ENCODE measurements around the gene FGFRL1. TPM values are rescaled to one million over a fixed set of nuclear protein-coding genes. Genes with fewer than 3 reads are reported as not detected.
"Not testable (repeated sequence)": the region's sequence is repeated elsewhere in the genome, so short reads cannot be mapped to it uniquely, and the experiment has no call there.

FGFRL1 gene
- total and polyA plus RNA-seq, 2 donors, result 5.7 to 25.7 TPM

DNA sequence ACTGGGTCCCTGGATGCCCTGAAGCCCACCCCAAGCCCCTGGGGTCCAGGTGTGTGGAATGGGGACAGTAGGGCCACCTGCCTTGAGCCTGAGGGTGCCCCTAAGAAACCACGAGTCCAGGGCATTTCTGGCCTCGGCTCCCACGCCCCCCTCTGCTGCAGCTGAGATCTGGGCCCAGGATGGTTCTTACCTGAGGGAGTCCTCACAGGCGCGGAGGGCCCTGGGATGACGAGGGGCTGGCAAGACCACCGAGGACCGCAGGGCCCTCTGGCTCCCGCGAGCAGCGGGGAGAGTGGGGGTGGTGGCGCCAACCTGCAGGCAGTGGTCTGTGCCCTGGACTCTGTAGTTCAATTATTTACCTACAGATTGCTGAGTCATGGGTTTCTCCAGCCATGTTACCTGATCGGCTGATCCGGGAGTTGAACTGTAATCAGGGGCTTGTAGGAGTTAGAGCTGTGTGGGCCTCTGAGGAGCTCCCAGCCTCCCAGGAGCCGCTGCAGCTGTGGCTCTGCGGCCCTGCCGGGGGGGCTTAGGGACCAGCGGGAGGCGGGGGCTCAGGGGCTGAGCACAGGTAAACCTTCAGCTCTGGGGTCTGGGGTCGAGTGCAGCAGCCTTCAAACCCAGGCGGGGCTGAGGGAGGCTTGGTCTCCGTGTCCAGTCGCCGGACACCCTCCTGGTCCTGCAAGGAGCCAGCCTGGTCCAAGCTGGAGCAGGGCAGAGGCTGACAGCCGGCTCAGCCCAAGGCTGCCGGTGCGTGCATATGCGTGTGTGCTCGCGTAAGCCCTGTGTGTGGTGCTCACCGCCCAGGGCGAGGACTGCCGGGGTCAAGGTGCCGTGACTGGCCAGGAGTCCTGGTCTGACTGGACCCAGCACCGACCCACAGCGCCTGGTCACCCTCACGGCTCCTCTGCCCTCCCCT is 18.1 kb upstream of the FGFRL1 start, which contains the start of gene SLC26A1:
Gene SLC26A1, minus strand, starts transcription at position 294 of the 919 bp plus-strand sequence. CDS start 1,701 bp downstream, outside the sequence.
- DNase-seq (ENCODE audit: extremely low spot score), result no peak
- Histone ChIP-seq H3K36me3 (ENCODE audit: insufficient read depth) (no peaks in the 10 kb centered on the region), H3K4me3 (ENCODE audit: low read depth, low read length) (no peak within 1 kb of the TSS), H3K27ac (ENCODE audit: low read depth) (no peak within 1 kb of the TSS), H3K4me1 (ENCODE audit: insufficient read depth) (peaks cover 5% of the 10 kb centered on the region)
- WGBS, result 85% methylated on average over 37 of the region's 37 CpGs

- H3K4me3 ChIP-seq (ENCODE audit: low read depth, low read length), result no peak overlapping the region
- no peak for DNase-seq (ENCODE audit: extremely low spot score)
- no peaks in the 10 kb centered on the region for H3K36me3 ChIP-seq (ENCODE audit: insufficient read depth)
- 90% methylated on average over 23 of the region's 23 CpGs for WGBS
- peaks cover 5% of the 10 kb centered on the region for H3K4me1 ChIP-seq (ENCODE audit: insufficient read depth)
- no peak overlapping the region for H3K27ac ChIP-seq (ENCODE audit: low read depth)
Observed at GRCh38 chr4:995311-996026, 16.0 kb upstream of the FGFRL1 start.

DNA sequence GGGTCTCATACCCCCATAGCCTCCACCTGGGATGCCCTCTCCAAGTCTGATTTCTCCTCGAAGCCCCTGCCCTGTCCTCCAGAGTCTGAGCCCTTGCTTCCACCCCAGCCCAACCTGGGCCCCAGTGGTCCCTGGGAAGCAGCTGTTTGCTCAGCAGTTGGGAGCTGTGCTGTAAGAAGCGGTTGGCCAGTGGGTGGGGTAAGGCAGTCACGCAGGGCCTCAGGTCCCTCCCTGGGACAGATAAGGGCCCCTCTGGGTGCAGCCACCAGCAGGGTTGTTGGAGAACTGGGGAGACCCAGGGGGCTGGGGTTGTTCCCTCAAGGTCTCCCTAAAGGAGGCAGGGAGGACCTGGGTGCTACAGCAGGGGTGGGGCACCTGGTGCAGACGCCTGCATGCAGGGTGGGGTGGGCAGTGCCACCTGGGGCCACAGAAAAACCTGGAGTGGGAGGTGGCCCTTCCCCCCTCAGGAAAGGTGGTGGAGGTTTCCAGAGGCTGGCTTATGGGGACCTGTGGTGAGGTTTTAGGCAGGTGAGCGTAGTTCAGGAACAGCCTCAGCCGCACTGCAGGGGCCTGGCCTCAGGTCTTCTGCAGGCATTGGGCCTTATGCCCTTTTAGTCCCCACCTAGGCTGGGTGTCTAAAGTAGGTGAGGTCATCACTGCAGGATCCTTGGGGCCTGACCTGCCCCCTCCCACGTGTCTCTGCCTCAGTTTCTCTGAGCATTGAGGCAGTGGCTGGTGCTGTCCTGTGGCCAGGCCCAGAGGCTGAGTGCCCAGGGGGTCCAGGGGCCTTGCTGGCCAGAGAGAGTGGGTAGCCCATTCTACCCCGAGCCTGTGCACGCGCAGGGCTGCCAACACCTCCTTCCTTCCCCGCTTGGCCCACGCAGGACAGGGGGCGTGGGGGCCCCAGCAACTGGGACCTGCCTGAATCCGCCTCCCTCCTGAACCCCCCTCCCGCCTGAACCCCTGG is 15.1 kb upstream of the FGFRL1 start:
- Histone ChIP-seq H3K4me1 (ENCODE audit: insufficient read depth) (peaks cover 5% of the 10 kb centered on the region), H3K36me3 (ENCODE audit: insufficient read depth) (no peaks in the 10 kb centered on the region), H3K4me3 (ENCODE audit: low read depth, low read length) (no peak overlapping the region), H3K27ac (ENCODE audit: low read depth) (no peak overlapping the region)
- DNase-seq (ENCODE audit: extremely low spot score), result no peak
- 66% methylated on average over 15 of the region's 15 CpGs for WGBS

DNA sequence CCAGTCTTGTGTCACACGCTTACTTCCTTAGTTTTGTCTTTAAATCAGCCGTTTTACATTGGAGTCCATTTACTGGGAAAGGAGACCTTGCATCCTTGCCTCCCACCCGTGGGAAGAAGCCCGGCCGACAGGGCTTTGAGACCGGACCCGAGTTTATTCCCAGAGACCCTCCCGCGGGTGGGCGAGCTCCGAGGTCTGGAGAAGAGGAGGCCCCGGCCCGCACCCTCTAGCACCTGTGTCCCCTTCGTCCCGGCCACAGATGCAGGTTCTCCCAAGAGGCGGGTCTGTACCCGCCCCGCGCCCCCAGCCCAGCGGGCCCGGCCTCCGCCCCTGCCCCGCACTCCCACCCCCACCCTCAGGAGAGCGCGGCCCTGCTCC is 14.4 kb upstream of the FGFRL1 start:
- Histone ChIP-seq H3K4me1 (ENCODE audit: insufficient read depth) (peaks cover 5% of the 10 kb centered on the region), H3K4me3 (ENCODE audit: low read depth, low read length) (peak overlapping the region; percentile 4), H3K27ac (ENCODE audit: low read depth) (no peak overlapping the region), H3K36me3 (ENCODE audit: insufficient read depth) (no peaks in the 10 kb centered on the region)
- no peak for DNase-seq (ENCODE audit: extremely low spot score)
- WGBS, result 6% methylated on average over 25 of the region's 25 CpGs

GRCh38 chr4:997375-998071 is 13.9 kb upstream of the FGFRL1 start:
- 2% methylated on average over 68 of the region's 68 CpGs for WGBS
- Histone ChIP-seq H3K4me3 (ENCODE audit: low read depth, low read length) (peak overlapping the region; percentile 4), H3K27ac (ENCODE audit: low read depth) (no peak overlapping the region), H3K4me1 (ENCODE audit: insufficient read depth) (peaks cover 6% of the 10 kb centered on the region), H3K36me3 (ENCODE audit: insufficient read depth) (no peaks in the 10 kb centered on the region)
- no peak for DNase-seq (ENCODE audit: extremely low spot score)

- 51% methylated on average over 12 of the region's 12 CpGs for WGBS
Observed at GRCh38 chr4:998096-998691, 13.2 kb upstream of the FGFRL1 start.

DNA sequence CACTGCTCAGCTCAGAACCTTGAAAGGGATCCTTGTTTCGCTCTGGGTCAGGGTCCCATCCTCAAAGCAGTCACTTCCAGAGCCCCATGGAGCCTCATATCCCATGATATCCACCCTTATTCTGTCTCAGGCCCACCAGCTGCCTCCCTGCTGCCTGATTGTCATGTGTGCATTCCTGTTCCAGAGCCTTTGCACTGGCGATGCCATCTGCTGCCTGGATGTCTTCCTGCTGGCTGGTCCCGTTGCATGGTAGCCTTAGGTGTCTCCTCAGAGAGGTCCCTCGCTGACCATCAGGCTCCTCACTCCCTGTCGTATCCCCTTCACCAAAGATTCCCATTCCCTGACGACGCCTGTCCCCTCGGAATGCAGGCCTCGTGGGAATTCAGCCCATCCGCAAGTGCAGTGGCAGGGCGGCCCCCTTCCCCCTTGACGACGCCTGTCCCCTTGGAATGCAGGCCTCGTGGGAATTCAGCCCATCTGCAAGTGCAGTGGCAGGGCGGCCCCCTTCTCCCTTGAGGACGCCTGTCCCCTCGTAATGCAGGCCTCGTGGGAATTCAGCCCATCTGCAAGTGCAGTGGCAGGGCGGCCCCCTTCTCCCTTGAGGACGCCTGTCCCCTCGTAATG is 12.1 kb upstream of the FGFRL1 start:
- DNase-seq (ENCODE audit: extremely low spot score); H3K27ac ChIP-seq (ENCODE audit: low read depth); H3K4me1 ChIP-seq (ENCODE audit: insufficient read depth); H3K4me3 ChIP-seq (ENCODE audit: low read depth, low read length); H3K36me3 ChIP-seq (ENCODE audit: insufficient read depth): not testable (repeated sequence)
- WGBS, result 45% methylated on average over 16 of the region's 21 CpGs

More at GRCh38 chr4:998096-998691, 13.2 kb upstream of the FGFRL1 start:
- no peak overlapping the region for H3K4me3 ChIP-seq (ENCODE audit: low read depth, low read length)
- H3K27ac ChIP-seq (ENCODE audit: low read depth), result no peak overlapping the region
- no peaks in the 10 kb centered on the region for H3K36me3 ChIP-seq (ENCODE audit: insufficient read depth)
- no peak for DNase-seq (ENCODE audit: extremely low spot score)
- peaks cover 7% of the 10 kb centered on the region for H3K4me1 ChIP-seq (ENCODE audit: insufficient read depth)

DNA sequence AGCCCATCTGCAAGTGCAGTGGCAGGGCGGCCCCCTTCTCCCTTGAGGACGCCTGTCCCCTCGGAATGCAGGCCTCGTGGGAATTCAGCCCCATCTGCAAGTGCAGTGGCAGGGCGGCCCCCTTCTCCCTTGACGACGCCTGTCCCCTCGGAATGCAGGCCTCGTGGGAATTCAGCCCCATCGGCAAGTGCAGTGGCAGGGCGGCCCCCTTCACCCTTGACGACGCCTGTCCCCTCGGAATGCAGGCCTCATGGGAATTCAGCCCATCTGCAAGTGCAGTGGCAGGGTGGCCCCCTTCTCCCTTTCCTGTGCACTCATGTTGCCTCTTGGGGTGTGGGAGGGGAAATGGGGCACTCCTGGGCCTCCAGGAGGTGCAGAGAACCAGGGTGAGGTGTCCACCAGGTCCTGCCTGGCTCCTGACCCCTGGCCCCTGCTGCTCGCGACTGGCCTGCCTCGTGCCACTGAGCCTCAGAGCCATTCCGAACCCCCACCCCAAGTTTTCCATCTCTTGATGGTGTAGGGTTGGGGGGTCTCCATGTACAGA is 11.5 kb upstream of the FGFRL1 start:
- no peaks in the 10 kb centered on the region for H3K36me3 ChIP-seq (ENCODE audit: insufficient read depth)
- no peak overlapping the region for H3K27ac ChIP-seq (ENCODE audit: low read depth)
- DNase-seq (ENCODE audit: extremely low spot score), result no peak
- WGBS, result 58% methylated on average over 18 of the region's 18 CpGs
- no peak overlapping the region for H3K4me3 ChIP-seq (ENCODE audit: low read depth, low read length)
- H3K4me1 ChIP-seq (ENCODE audit: insufficient read depth), result peaks cover 7% of the 10 kb centered on the region

- no peak for DNase-seq (ENCODE audit: extremely low spot score)
- no peak overlapping the region for H3K4me3 ChIP-seq (ENCODE audit: low read depth, low read length)
- WGBS, result 84% methylated on average over 15 of the region's 15 CpGs
- H3K27ac ChIP-seq (ENCODE audit: low read depth), result no peak overlapping the region
- no peaks in the 10 kb centered on the region for H3K36me3 ChIP-seq (ENCODE audit: insufficient read depth)
- peaks cover 7% of the 10 kb centered on the region for H3K4me1 ChIP-seq (ENCODE audit: insufficient read depth)
Observed at GRCh38 chr4:1000686-1001260, 10.7 kb upstream of the FGFRL1 start.

GRCh38 chr4:1001561-1002130 is 9.8 kb upstream of the FGFRL1 start:
- Histone ChIP-seq H3K4me1 (ENCODE audit: insufficient read depth) (peaks cover 7% of the 10 kb centered on the region), H3K36me3 (ENCODE audit: insufficient read depth) (no peaks in the 10 kb centered on the region), H3K4me3 (ENCODE audit: low read depth, low read length) (no peak overlapping the region), H3K27ac (ENCODE audit: low read depth) (no peak overlapping the region)
- 15% methylated on average over 48 of the region's 48 CpGs for WGBS
- no peak for DNase-seq (ENCODE audit: extremely low spot score)

- Histone ChIP-seq H3K4me3 (ENCODE audit: low read depth, low read length) (peak overlapping the region; percentile 16), H3K36me3 (ENCODE audit: insufficient read depth) (no peaks in the 10 kb centered on the region), H3K4me1 (ENCODE audit: insufficient read depth) (peaks cover 7% of the 10 kb centered on the region), H3K27ac (ENCODE audit: low read depth) (no peak overlapping the region)
- no peak for DNase-seq (ENCODE audit: extremely low spot score)
- 3% methylated on average over 54 of the region's 54 CpGs for WGBS
Observed at GRCh38 chr4:1002131-1002630, 9.2 kb upstream of the FGFRL1 start.

All from urinary bladder (tissue), 4 donors.